Panc1 (cell line): ENCODE results near the gene ADO. TPM values are rescaled to one million over a fixed set of nuclear protein-coding genes. Genes with fewer than 3 reads are reported as not detected.

Experiments used
- ATAC-seq: fragments of 200-7000 bp; cut with Tn5 transposase; 2 replicates; pipeline ENCODE4 v1.9.1; 2020; ENCODE audit warnings: mild to moderate bottlenecking, moderate library complexity
- BruUV-seq: library from RNA; stranded (reverse); fragments of 400-500 nt; replicated peaks from 2 replicates; lab custom pipeline; 2021; lab: Mats Ljungman, UMichigan
- CTCF ChIA-PET: fragments of 300-600 bp; sonication (Branson Sonifier 250); formaldehyde crosslinking; loops from one replicate; lab custom pipeline; 2022; ENCODE audit warnings: antibody characterized with exemption; lab: Charles Lee
- POLR2A ChIA-PET: fragments of 300-600 bp; sonication (Branson Sonifier 250); formaldehyde crosslinking; loops from one replicate; lab custom pipeline; 2022; ENCODE audit warnings: antibody characterized with exemption; lab: Charles Lee
- DNase-seq: peaks from one replicate; pipeline ENCODE4 v3.0.0-alpha.2; 2010; ENCODE audit warnings: low read depth, low spot score
- H3K27ac ChIP-seq: 2 replicates; pipeline ENCODE4 v1.5.1; 2011; ENCODE audit warnings: mild to moderate bottlenecking, low read length, inconsistent platforms
- H3K27me3 ChIP-seq: fragments of 200-500 bp; sonication (Bioruptor generic); 2 replicates; pipeline ENCODE4 v1.6.0; 2014; ENCODE audit warnings: low read length, inconsistent platforms; ENCODE audit not compliant: control insufficient read depth, insufficient read depth
- H3K36me3 ChIP-seq: fragments of 200-500 bp; sonication (Bioruptor generic); 2 replicates; pipeline ENCODE4 v1.5.1; 2014; ENCODE audit warnings: inconsistent platforms, mild to moderate bottlenecking, low read length, moderate library complexity; ENCODE audit not compliant: control insufficient read depth, insufficient read depth
- H3K4me1 ChIP-seq: 2 replicates; pipeline ENCODE4 v1.5.1; 2011; ENCODE audit warnings: inconsistent platforms, mild to moderate bottlenecking, low read length, moderate library complexity; ENCODE audit not compliant: control insufficient read depth, insufficient read depth
- H3K4me3 ChIP-seq, 2 experiments: 2 replicates each; pipeline ENCODE4 v1.5.1; 2011 to 2012; ENCODE audit warnings: low read depth in 2 of 2, low read length in 2 of 2, mild to moderate bottlenecking in 2 of 2, inconsistent platforms in 1 of 2, moderate library complexity in 1 of 2
- H3K9me3 ChIP-seq: fragments of 200-500 bp; sonication (Bioruptor generic); 2 replicates; pipeline ENCODE4 v1.5.1; 2014; ENCODE audit warnings: low read depth, mild to moderate bottlenecking, inconsistent platforms, low read length, moderate library complexity; ENCODE audit not compliant: control insufficient read depth, insufficient read depth
- POLR2AphosphoS5 ChIP-seq: IDR thresholded peaks from 2 replicates; pipeline ENCODE4 v1.6.1; 2012; ENCODE audit warnings: mild to moderate bottlenecking, low read depth, low read length, moderate library complexity
- REST ChIP-seq, 2 experiments: IDR thresholded peaks; 2 replicates each; pipeline ENCODE4 v1.6.1; 2011 to 2012; ENCODE audit warnings: low read depth in 2 of 2, control low read depth in 1 of 2, low read length in 1 of 2, mild to moderate bottlenecking in 1 of 2, moderate library complexity in 1 of 2; ENCODE audit not compliant: insufficient read depth in 1 of 2
- SIN3A ChIP-seq: IDR thresholded peaks from 2 replicates; pipeline ENCODE4 v1.6.1; 2012; ENCODE audit warnings: low read depth, mild to moderate bottlenecking, low read length, moderate library complexity, borderline replicate concordance; ENCODE audit not compliant: insufficient read depth
- TCF7L2 ChIP-seq: IDR thresholded peaks from 2 replicates; pipeline ENCODE4 v1.6.1; 2011; ENCODE audit warnings: mild to moderate bottlenecking, low read depth, low read length, inconsistent platforms
- in situ Hi-C: cut with HindIII; loops from 2 replicates; pipeline ENCODE4 v1.10.0; 2016; ENCODE audit warnings: low sequenced_read_pairs, low pct_unique_long_range_greater_than_20kb
- intact Hi-C: fragments of 100-400 bp; cut with micrococcal nuclease; formaldehyde crosslinking; loops from one replicate; pipeline ENCODE4 v1.10.0; 2022; ENCODE audit not compliant: unreplicated experiment
- total RNA-seq: library from RNA; stranded (reverse); gene quantifications from one replicate; pipeline ENCODE4 v1.2.1, GENCODE V29; 2021; ENCODE audit not compliant: unreplicated experiment
- TF ChIP-seq, protein P1 (sequence below): fragments of 450-650 bp; IDR thresholded peaks from 2 replicates; pipeline ENCODE4 v1.5.1; 2017; ENCODE audit warnings: mild to moderate bottlenecking

The ADO gene
- total RNA-seq, 1 experiment from 2014 or later: 24.9 TPM

- Histone ChIP-seq H3K27ac (no peak overlapping the region), H3K36me3 (no peaks in the 10 kb centered on the region), H3K9me3 (no peaks in the 10 kb centered on the region; the same call in 1 of the 2 replicates), H3K27me3 (peaks cover 12% of the 10 kb centered on the region), H3K4me1 (no peaks in the 10 kb centered on the region), H3K4me3 (no peak overlapping the region)
- no peak for DNase-seq
- in situ Hi-C loops: no loop called here
- POLR2A ChIA-PET: no interaction called here
- CTCF ChIA-PET: no interaction called here
- no peak for TF ChIP-seq TCF7L2
- TF ChIP-seq POLR2AphosphoS5: no peak
- TF ChIP-seq REST (IDR thresholded peaks at IDR 0.05; ENCODE audit: insufficient read depth in 1 of 2, low read depth in 2 of 2, low read length in 1 of 2): no peak
- no peak for TF ChIP-seq SIN3A
- TF ChIP-seq, protein P1, sequence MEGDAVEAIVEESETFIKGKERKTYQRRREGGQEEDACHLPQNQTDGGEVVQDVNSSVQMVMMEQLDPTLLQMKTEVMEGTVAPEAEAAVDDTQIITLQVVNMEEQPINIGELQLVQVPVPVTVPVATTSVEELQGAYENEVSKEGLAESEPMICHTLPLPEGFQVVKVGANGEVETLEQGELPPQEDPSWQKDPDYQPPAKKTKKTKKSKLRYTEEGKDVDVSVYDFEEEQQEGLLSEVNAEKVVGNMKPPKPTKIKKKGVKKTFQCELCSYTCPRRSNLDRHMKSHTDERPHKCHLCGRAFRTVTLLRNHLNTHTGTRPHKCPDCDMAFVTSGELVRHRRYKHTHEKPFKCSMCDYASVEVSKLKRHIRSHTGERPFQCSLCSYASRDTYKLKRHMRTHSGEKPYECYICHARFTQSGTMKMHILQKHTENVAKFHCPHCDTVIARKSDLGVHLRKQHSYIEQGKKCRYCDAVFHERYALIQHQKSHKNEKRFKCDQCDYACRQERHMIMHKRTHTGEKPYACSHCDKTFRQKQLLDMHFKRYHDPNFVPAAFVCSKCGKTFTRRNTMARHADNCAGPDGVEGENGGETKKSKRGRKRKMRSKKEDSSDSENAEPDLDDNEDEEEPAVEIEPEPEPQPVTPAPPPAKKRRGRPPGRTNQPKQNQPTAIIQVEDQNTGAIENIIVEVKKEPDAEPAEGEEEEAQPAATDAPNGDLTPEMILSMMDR: no peak
- intact Hi-C loops: no loop called here
- BruUV-seq: no TSS peak
- ATAC-seq: no peak
Measured at GRCh38 chr10:62842983-62843382, 38.5 kb downstream of the ADO start.

DNA sequence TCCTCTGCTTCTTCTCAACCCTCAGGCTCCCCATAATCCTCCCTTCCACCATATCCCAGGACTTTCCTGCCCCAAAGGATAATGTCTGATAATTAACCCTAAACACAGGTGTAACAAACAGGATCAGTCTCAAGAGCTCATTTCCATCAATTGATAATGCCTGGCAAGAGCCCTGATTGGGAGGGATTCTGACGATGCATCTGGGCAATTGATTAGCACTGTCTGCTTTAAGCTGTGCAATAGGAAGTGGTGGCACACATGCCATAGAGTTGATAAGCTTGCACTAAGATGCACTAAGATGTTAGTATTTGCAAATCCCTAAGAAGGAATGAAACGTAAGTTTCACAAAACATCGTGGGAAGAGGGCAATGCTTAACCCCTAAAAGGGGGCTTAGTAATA is 39.1 kb downstream of the ADO start:
- CTCF ChIA-PET: no interaction called here

More for the DNA sequence above, 39.1 kb downstream of the ADO start:
- no peak overlapping the region for H3K4me3 ChIP-seq
- no peak for ATAC-seq
- peaks cover 9% of the 10 kb centered on the region for H3K27me3 ChIP-seq
- TF ChIP-seq SIN3A: no peak
- no peak for TF ChIP-seq POLR2AphosphoS5
- TF ChIP-seq, protein P1: no peak
- no peak for TF ChIP-seq REST (IDR thresholded peaks at IDR 0.05; ENCODE audit: insufficient read depth in 1 of 2, low read depth in 2 of 2, low read length in 1 of 2)
- no peak for TF ChIP-seq TCF7L2
- in situ Hi-C loops: no loop called here
- DNase-seq: no peak
- no peaks in the 10 kb centered on the region; the same call in 1 of the 2 replicates for H3K9me3 ChIP-seq
- BruUV-seq: no TSS peak
- intact Hi-C loops: no loop called here
- H3K36me3 ChIP-seq: no peaks in the 10 kb centered on the region
- no peak overlapping the region for H3K27ac ChIP-seq
- POLR2A ChIA-PET: no interaction called here
- no peaks in the 10 kb centered on the region for H3K4me1 ChIP-seq
